Stimulated activated CD8-positive, alpha-beta memory T cell treated with anti-CD3 and anti-CD28 coated beads, Interleukin-12 subunit alpha, Interleukin-12 subunit beta, amount 100 ng/mL, for 4 hours (primary cell): ENCODE data around the gene USP17L19.
"Not testable (repeated sequence)": the region's sequence is repeated elsewhere in the genome, so short reads cannot be mapped to it uniquely, and the experiment has no call there.

ENCODE experiments used
- DNase-seq: peaks from one replicate; pipeline ENCODE4 v3.0.0-alpha.2; 2020; ENCODE audit warnings: low read depth

The USP17L19 gene, protein sequence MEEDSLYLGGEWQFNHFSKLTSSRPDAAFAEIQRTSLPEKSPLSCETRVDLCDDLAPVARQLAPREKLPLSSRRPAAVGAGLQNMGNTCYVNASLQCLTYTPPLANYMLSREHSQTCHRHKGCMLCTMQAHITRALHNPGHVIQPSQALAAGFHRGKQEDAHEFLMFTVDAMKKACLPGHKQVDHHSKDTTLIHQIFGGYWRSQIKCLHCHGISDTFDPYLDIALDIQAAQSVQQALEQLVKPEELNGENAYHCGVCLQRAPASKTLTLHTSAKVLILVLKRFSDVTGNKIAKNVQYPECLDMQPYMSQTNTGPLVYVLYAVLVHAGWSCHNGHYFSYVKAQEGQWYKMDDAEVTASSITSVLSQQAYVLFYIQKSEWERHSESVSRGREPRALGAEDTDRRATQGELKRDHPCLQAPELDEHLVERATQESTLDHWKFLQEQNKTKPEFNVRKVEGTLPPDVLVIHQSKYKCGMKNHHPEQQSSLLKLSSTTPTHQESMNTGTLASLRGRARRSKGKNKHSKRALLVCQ

DNA sequence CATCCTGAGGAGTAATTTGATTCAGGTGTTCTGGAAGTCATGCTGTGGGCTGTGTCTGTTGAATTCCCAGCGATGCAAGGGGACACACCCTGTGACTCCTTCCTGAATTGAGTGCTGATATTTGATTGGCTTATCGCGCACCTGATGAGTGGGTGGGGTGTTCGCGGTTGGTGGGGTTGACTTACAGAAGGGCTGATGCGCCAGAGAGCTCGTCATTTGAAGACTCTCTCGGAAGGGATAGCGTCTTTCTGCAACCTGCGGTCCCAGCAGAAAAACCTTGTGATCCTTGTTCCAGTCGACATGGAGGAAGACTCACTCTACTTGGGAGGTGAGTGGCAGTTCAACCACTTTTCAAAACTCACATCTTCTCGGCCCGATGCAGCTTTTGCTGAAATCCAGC is at the start of gene USP17L19:
Gene USP17L19, plus strand, starts transcription at position 301 of the 400 bp plus-strand sequence. Its CDS starts 0 bp downstream, at position 301.
- DNase-seq = not testable (repeated sequence)

DNA sequence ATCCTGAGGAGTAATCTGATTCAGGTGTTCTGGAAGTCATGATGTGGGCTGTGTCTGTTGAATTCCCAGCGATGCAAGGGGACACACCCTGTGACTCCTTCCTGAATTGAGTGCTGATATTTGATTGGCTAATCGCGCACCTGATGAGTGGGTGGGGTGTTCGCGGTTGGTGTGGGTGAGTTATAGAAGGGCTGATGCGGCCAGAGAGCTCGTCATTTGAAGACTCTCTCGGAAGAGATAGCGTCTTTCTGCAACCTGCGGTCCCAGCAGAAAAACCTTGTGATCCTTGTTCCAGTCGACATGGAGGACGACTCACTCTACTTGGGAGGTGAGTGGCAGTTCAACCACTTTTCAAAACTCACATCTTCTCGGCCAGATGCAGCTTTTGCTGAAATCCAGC is 42.8 kb upstream of the USP17L19 start, which contains the start of gene USP17L10:
Gene USP17L10, plus strand, starts transcription at position 301 of the 400 bp plus-strand sequence. Its CDS starts 0 bp downstream, at position 301.
- not testable (repeated sequence) for DNase-seq

DNA sequence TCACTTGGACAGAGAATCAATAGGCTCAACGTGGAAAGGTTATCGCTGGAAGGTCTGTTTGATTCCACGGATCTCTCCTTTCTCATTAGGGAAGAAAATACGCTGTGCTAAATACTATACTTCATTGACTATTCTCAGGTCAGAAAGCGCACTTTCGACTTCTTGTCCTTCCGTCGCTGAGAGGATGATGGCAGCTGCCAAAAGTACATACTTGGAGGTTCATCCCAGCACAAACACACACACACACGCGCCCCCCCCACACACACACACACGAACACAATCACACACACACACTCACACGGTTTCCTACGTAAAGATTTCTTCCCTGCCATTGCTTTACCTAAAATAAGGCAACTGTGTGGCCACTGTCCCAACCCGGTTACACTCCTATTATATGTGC is 38.5 kb upstream of the USP17L19 start:
- not testable (repeated sequence) for DNase-seq

DNA sequence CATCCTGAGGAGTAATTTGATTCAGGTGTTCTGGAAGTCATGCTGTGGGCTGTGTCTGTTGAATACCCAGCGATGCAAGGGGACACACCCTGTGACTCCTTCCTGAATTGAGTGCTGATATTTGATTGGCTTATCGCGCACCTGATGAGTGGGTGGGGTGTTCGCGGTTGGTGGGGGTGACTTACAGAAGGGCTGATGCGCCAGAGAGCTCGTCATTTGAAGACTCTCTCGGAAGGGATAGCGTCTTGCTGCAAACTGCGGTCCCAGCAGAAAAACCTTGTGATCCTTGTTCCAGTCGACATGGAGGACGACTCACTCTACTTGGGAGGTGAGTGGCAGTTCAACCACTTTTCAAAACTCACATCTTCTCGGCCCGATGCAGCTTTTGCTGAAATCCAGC is 38.1 kb upstream of the USP17L19 start, which contains the start of gene USP17L11:
Gene USP17L11, plus strand, starts transcription at position 301 of the 400 bp plus-strand sequence. Its CDS starts 0 bp downstream, at position 301.
- DNase-seq = not testable (repeated sequence)

DNA sequence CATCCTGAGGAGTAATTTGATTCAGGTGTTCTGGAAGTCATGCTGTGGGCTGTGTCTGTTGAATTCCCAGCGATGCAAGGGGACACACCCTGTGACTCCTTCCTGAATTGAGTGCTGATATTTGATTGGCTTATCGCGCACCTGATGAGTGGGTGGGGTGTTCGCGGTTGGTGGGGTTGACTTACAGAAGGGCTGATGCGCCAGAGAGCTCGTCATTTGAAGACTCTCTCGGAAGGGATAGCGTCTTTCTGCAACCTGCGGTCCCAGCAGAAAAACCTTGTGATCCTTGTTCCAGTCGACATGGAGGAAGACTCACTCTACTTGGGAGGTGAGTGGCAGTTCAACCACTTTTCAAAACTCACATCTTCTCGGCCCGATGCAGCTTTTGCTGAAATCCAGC is 33.3 kb upstream of the USP17L19 start, which contains the start of gene USP17L12:
Gene USP17L12, plus strand, starts transcription at position 301 of the 400 bp plus-strand sequence. Its CDS starts 0 bp downstream, at position 301.
- DNase-seq = not testable (repeated sequence)

DNA sequence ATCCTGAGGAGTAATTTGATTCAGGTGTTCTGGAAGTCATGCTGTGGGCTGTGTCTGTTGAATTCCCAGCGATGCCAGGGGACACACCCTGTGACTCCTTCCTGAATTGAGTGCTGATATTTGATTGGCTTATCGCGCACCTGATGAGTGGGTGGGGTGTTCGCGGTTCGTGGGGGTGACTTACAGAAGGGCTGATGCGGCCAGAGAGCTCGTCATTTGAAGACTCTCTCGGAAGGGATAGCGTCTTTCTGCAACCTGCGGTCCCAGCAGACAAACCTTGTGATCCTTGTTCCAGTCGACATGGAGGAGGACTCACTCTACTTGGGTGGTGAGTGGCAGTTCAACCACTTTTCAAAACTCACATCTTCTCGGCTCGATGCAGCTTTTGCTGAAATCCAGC is 28.6 kb upstream of the USP17L19 start, which contains the start of gene USP17L13:
Gene USP17L13, plus strand, starts transcription at position 301 of the 400 bp plus-strand sequence. Its CDS starts 0 bp downstream, at position 301.
- DNase-seq = not testable (repeated sequence)

DNA sequence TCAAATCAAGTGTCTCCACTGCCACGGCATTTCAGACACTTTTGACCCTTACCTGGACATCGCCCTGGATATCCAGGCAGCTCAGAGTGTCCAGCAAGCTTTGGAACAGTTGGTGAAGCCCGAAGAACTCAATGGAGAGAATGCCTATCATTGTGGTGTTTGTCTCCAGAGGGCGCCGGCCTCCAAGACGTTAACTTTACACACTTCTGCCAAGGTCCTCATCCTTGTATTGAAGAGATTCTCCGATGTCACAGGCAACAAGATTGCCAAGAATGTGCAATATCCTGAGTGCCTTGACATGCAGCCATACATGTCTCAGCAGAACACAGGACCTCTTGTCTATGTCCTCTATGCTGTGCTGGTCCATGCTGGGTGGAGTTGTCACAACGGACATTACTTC is 22.9 kb upstream of the USP17L19 start:
- DNase-seq = not testable (repeated sequence)

DNA sequence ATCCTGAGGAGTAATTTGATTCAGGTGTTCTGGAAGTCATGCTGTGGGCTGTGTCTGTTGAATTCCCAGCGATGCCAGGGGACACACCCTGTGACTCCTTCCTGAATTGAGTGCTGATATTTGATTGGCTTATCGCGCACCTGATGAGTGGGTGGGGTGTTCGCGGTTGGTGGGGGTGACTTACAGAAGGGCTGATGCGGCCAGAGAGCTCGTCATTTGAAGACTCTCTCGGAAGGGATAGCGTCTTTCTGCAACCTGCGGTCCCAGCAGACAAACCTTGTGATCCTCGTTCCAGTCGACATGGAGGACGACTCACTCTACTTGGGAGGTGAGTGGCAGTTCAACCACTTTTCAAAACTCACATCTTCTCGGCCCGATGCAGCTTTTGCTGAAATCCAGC is 19.1 kb upstream of the USP17L19 start, which contains the start of gene USP17L15:
Gene USP17L15, plus strand, starts transcription at position 301 of the 400 bp plus-strand sequence. Its CDS starts 0 bp downstream, at position 301.
- DNase-seq = not testable (repeated sequence)

DNA sequence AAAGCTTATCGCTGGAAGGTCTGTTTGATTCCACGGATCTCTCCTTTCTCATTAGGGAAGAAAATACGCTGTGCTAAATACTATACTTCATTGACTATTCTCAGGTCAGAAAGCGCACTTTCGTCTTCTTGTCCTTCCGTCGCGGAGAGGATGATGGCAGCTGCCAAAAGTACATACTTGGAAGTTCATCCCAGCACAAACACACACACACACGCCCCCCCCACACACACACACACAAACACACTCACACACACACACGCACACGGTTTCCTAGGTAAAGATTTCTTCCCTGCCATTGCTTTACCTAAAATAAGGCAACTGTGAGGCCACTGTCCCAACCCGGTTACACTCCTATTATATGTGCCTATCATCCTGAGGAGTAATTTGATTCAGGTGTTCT is 14.7 kb upstream of the USP17L19 start:
- not testable (repeated sequence) for DNase-seq

DNA sequence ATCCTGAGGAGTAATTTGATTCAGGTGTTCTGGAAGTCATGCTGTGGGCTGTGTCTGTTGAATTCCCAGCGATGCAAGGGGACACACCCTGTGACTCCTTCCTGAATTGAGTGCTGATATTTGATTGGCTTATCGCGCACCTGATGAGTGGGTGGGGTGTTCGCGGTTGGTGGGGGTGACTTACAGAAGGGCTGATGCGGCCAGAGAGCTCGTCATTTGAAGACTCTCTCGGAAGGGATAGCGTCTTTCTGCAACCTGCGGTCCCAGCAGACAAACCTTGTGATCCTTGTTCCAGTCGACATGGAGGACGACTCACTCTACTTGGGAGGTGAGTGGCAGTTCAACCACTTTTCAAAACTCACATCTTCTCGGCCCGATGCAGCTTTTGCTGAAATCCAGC is 9.6 kb upstream of the USP17L19 start, which contains the start of gene USP17L17:
Gene USP17L17, plus strand, starts transcription at position 301 of the 400 bp plus-strand sequence. Its CDS starts 0 bp downstream, at position 301.
- DNase-seq = not testable (repeated sequence)

DNA sequence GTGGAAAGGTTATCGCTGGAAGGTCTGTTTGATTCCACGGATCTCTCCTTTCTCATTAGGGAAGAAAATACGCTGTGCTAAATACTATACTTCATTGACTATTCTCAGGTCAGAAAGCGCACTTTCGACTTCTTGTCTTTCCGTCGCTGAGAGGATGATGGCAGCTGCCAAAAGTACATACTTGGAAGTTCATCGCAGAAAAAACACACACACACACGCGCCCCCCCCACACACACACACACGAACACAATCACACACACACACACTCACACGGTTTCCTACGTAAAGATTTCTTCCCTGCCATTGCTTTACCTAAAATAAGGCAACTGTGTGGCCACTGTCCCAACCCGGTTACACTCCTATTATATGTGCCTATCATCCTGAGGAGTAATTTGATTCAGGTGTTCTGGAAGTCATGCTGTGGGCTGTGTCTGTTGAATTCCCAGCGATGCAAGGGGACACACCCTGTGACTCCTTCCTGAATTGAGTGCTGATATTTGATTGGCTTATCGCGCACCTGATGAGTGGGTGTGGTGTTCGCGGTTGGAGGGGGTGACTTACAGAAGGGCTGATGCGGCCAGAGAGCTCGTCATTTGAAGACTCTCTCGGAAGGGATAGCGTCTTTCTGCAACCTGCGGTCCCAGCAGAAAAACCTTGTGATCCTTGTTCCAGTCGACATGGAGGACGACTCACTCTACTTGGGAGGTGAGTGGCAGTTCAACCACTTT is 5.1 kb upstream of the USP17L19 start, which contains the start of gene USP17L18:
Gene USP17L18, plus strand, starts transcription at position 678 of the 728 bp plus-strand sequence. Its CDS starts 0 bp downstream, at position 678.
- DNase-seq = not testable (repeated sequence)

DNA sequence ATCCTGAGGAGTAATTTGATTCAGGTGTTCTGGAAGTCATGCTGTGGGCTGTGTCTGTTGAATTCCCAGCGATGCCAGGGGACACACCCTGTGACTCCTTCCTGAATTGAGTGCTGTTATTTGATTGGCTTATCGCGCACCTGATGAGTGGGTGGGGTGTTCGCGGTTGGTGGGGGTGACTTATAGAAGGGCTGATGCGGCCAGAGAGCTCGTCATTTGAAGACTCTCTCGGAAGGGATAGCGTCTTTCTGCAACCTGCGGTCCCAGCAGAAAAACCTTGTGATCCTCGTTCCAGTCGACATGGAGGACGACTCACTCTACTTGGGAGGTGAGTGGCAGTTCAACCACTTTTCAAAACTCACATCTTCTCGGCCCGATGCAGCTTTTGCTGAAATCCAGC is 4.6 kb downstream of the USP17L19 start, which contains the start of gene USP17L20:
Gene USP17L20, plus strand, starts transcription at position 301 of the 400 bp plus-strand sequence. Its CDS starts 0 bp downstream, at position 301.
- not testable (repeated sequence) for DNase-seq

DNA sequence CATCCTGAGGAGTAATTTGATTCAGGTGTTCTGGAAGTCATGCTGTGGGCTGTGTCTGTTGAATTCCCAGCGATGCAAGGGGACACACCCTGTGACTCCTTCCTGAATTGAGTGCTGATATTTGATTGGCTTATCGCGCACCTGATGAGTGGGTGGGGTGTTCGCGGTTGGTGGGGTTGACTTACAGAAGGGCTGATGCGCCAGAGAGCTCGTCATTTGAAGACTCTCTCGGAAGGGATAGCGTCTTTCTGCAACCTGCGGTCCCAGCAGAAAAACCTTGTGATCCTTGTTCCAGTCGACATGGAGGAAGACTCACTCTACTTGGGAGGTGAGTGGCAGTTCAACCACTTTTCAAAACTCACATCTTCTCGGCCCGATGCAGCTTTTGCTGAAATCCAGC is 9.4 kb downstream of the USP17L19 start, which contains the start of gene USP17L21:
Gene USP17L21, plus strand, starts transcription at position 301 of the 400 bp plus-strand sequence. Its CDS starts 0 bp downstream, at position 301.
- DNase-seq = not testable (repeated sequence)

DNA sequence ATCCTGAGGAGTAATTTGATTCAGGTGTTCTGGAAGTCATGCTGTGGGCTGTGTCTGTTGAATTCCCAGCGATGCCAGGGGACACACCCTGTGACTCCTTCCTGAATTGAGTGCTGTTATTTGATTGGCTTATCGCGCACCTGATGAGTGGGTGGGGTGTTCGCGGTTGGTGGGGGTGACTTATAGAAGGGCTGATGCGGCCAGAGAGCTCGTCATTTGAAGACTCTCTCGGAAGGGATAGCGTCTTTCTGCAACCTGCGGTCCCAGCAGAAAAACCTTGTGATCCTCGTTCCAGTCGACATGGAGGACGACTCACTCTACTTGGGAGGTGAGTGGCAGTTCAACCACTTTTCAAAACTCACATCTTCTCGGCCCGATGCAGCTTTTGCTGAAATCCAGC is 14.1 kb downstream of the USP17L19 start, which contains the start of gene USP17L22:
Gene USP17L22, plus strand, starts transcription at position 301 of the 400 bp plus-strand sequence. Its CDS starts 0 bp downstream, at position 301.
- DNase-seq = not testable (repeated sequence)

DNA sequence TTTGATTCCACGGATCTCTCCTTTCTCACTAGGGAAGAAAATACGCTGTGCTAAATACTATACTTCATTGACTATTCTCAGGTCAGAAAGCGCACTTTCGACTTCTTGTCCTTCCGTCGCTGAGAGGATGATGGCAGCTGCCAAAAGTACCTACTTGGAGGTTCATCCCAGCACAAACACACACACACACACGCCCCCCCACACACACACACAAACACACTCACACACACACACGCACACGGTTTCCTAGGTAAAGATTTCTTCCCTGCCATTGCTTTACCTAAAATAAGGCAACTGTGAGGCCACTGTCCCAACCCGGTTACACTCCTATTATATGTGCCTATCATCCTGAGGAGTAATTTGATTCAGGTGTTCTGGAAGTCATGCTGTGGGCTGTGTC is 18.5 kb downstream of the USP17L19 start:
- DNase-seq = not testable (repeated sequence)
